Measurements from ENCODE around the gene UBAC1.

DNA sequence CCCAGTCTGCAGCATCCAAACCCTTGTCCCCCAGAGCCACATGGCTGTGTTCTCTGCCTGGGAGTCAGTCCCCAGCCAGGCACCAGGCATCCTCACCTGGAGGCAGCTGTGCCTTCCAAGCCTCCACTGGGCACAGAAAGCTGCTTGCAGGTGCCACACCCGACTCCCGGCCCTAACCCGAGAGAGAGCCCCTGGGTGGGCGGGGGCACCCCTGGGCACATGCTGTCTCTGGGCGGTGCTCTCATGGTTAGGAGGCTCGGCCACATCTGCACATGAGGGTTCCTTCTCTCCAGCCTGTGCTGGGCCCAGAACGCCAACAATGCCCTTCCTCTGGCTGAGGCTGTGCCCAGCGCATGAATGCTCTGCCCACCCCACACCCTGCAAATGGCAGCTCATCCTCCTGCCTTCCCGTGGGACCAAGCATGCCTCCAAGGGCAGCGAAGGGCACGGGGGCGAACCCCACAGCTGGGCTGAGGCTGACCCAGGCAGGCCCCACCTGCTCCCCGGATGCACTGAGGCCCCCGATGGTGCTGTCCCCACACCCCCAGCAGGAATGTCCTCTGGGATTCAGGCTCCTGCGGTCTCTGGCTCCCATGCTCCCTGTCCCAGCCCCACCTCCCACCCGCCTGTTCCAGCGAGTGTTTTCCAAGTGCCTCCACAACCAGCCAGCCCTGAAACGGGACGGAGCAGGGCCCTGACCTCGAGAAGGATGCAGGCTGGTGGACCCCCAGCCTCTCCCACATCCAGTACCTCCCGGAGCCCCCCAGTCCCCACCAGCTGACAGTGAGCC, 31.3 kb downstream of the UBAC1 start:
- TF ChIP-seq, protein P1, sequence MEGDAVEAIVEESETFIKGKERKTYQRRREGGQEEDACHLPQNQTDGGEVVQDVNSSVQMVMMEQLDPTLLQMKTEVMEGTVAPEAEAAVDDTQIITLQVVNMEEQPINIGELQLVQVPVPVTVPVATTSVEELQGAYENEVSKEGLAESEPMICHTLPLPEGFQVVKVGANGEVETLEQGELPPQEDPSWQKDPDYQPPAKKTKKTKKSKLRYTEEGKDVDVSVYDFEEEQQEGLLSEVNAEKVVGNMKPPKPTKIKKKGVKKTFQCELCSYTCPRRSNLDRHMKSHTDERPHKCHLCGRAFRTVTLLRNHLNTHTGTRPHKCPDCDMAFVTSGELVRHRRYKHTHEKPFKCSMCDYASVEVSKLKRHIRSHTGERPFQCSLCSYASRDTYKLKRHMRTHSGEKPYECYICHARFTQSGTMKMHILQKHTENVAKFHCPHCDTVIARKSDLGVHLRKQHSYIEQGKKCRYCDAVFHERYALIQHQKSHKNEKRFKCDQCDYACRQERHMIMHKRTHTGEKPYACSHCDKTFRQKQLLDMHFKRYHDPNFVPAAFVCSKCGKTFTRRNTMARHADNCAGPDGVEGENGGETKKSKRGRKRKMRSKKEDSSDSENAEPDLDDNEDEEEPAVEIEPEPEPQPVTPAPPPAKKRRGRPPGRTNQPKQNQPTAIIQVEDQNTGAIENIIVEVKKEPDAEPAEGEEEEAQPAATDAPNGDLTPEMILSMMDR (IDR thresholded peaks at IDR 0.05) = no peak
- no peak for TF ChIP-seq POLR2A (IDR thresholded peaks at IDR 0.05)
